Fibroblast of lung (primary cell): ENCODE data around the gene KRT4.
"Not testable (repeated sequence)": the region's sequence is repeated elsewhere in the genome, so short reads cannot be mapped to it uniquely, and the experiment has no call there.

Experiments used
- EZH2 ChIP-seq: IDR thresholded peaks from 2 replicates; pipeline ENCODE4 v1.5.1; 2012; ENCODE audit warnings: low read length, control low read depth, mild to moderate bottlenecking; ENCODE audit errors: missing control alignments
- TF ChIP-seq, protein P1 (sequence below), 2 donors: IDR thresholded peaks in 1 of 2; conservative IDR thresholded peaks in 1 of 2; 1 replicate in 1 of 2; 2 replicates in 1 of 2; pipeline ENCODE4 v1.5.1; 2011 to 2012; ENCODE audit warnings: low read length in 2 of 2, control low read depth in 1 of 2, inconsistent platforms in 1 of 2, low read depth in 1 of 2, mild to moderate bottlenecking in 1 of 2

DNA sequence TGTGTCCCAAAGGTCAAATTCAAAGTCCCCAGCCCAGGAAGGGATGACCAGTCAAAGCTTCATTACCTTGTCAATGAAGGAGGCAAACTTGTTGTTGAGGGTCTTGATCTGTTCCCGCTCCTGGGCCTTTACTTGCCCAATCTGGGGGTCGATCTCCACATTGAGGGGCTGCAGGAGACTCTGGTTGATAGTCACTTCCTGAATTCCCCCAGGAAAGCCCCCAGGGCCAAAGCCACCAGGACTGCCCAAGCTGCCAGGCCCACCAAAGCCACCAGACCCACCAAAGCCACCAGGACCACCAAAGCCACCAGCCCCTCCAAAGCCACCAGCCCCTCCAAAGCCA is 18.6 kb downstream of the KRT4 start:
- TF ChIP-seq, protein P1, sequence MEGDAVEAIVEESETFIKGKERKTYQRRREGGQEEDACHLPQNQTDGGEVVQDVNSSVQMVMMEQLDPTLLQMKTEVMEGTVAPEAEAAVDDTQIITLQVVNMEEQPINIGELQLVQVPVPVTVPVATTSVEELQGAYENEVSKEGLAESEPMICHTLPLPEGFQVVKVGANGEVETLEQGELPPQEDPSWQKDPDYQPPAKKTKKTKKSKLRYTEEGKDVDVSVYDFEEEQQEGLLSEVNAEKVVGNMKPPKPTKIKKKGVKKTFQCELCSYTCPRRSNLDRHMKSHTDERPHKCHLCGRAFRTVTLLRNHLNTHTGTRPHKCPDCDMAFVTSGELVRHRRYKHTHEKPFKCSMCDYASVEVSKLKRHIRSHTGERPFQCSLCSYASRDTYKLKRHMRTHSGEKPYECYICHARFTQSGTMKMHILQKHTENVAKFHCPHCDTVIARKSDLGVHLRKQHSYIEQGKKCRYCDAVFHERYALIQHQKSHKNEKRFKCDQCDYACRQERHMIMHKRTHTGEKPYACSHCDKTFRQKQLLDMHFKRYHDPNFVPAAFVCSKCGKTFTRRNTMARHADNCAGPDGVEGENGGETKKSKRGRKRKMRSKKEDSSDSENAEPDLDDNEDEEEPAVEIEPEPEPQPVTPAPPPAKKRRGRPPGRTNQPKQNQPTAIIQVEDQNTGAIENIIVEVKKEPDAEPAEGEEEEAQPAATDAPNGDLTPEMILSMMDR (conservative IDR thresholded peaks at IDR 0.05 in 1 of 2, IDR thresholded peaks at IDR 0.05 in 1 of 2; ENCODE audit: low read depth in 1 of 2, low read length in 2 of 2) = not testable (repeated sequence)
- not testable (repeated sequence) for TF ChIP-seq EZH2
